H1 (cell line): ENCODE results near the gene ALDH1A3. TPM values are rescaled to one million over a fixed set of nuclear protein-coding genes. Genes with fewer than 3 reads are reported as not detected.

ENCODE experiments used
- CTCF ChIA-PET: fragments of 300-600 bp; sonication (Branson Sonifier 250); formaldehyde crosslinking; loops from one replicate; lab custom pipeline; 2021; ENCODE audit not compliant: partially characterized antibody; lab: Charles Lee
- POLR2A ChIA-PET: fragments of 300-600 bp; sonication (Branson Sonifier 250); formaldehyde crosslinking; loops from one replicate; lab custom pipeline; 2021; ENCODE audit warnings: inconsistent platforms; ENCODE audit not compliant: partially characterized antibody; lab: Charles Lee
- DNase-seq, 2 experiments: peaks; one replicate each; pipeline versions ENCODE4 v3.0.0 to v3.0.0-alpha.2; 2010 to 2022; ENCODE audit warnings: low spot score in 2 of 2, low read depth in 1 of 2, mixed read lengths in 1 of 2
- FAIRE-seq: peaks from 2 replicates; lab custom pipeline; 2011; peaks lifted over from hg19 to GRCh38; lab: Jason Lieb, UNC
- H2AFZ ChIP-seq: 2 replicates; pipeline ENCODE4 v1.8.1; 2012; ENCODE audit warnings: low read length, inconsistent platforms
- H2AK5ac ChIP-seq: 2 replicates; pipeline ENCODE4 v1.6.1; 2013; ENCODE audit warnings: low read depth, low read length
- H2BK120ac ChIP-seq: replicated peaks from 2 replicates; pipeline ENCODE3; 2013; ENCODE audit warnings: low read depth, low read length, inconsistent platforms
- H2BK12ac ChIP-seq: 2 replicates; pipeline ENCODE4 v1.6.1; 2013; ENCODE audit warnings: low read depth, low read length
- H2BK15ac ChIP-seq: 2 replicates; pipeline ENCODE4 v1.6.1; 2013; ENCODE audit warnings: low read length
- H2BK20ac ChIP-seq: 2 replicates; pipeline ENCODE4 v1.6.1; 2013; ENCODE audit warnings: low read length
- H2BK5ac ChIP-seq: 2 replicates; pipeline ENCODE4 v1.6.1; 2013; ENCODE audit warnings: low read depth, low read length
- H3K14ac ChIP-seq: 2 replicates; pipeline ENCODE4 v1.6.1; 2013; ENCODE audit warnings: inconsistent platforms; ENCODE audit not compliant: insufficient read length
- H3K18ac ChIP-seq: 2 replicates; pipeline ENCODE4 v1.6.1; 2013; ENCODE audit warnings: low read length; ENCODE audit errors: extremely low read depth
- H3K23ac ChIP-seq: 2 replicates; pipeline ENCODE4 v1.6.1; 2013; ENCODE audit warnings: inconsistent platforms; ENCODE audit not compliant: insufficient read length
- H3K23me2 ChIP-seq: 2 replicates; pipeline ENCODE4 v1.6.1; 2013; ENCODE audit warnings: low read depth, low read length
- H3K27ac ChIP-seq: 2 replicates; pipeline ENCODE4 v1.6.1; 2011; ENCODE audit warnings: low read depth, low read length, inconsistent platforms
- H3K27me3 ChIP-seq, 4 experiments: replicated peaks in 1 of 4; 1 replicate in 1 of 4; 2 replicates in 3 of 4; pipeline versions ENCODE4 v1.6.1 to v1.8.1; 2011 to 2013; ENCODE audit warnings: low read length in 3 of 4, mild to moderate bottlenecking in 3 of 4, inconsistent platforms in 2 of 4, mixed read lengths in 2 of 4, moderate library complexity in 1 of 4; ENCODE audit not compliant: control insufficient read depth in 3 of 4, insufficient read depth in 3 of 4; ENCODE audit errors: extremely low read depth in 1 of 4
- H3K36me3 ChIP-seq, 4 experiments: 2 replicates each; pipeline versions ENCODE4 v1.6.1 to v1.8.1; 2011 to 2013; ENCODE audit warnings: mild to moderate bottlenecking in 4 of 4, low read length in 3 of 4, moderate library complexity in 2 of 4, control low read depth in 1 of 4, inconsistent platforms in 1 of 4; ENCODE audit not compliant: insufficient read depth in 4 of 4, control insufficient read depth in 2 of 4
- H3K4ac ChIP-seq: replicated peaks from 2 replicates; pipeline ENCODE3; 2013; ENCODE audit warnings: low read length, low read depth, mixed read lengths, inconsistent platforms; ENCODE audit not compliant: insufficient read length
- H3K4me1 ChIP-seq, 4 experiments: replicated peaks in 1 of 4; 1 replicate in 1 of 4; 2 replicates in 3 of 4; pipeline versions ENCODE4 v1.6.1 to v1.8.1; 2011 to 2013; ENCODE audit warnings: low read length in 3 of 4, inconsistent platforms in 2 of 4, mixed read lengths in 1 of 4; ENCODE audit not compliant: insufficient read depth in 4 of 4, control insufficient read depth in 3 of 4
- H3K4me2 ChIP-seq, 2 experiments: 2 replicates each; pipeline versions ENCODE4 v1.6.1 to v1.8.1; 2011 to 2013; ENCODE audit warnings: low read depth in 2 of 2, low read length in 2 of 2, control low read depth in 1 of 2, inconsistent platforms in 1 of 2, mild to moderate bottlenecking in 1 of 2; ENCODE audit not compliant: insufficient read depth in 1 of 2
- H3K4me3 ChIP-seq, 4 experiments: fragments of 200-600, 300-600 bp in 1 of 4; sonication (generic), shearing (Covaris generic), sonication (Bioruptor Twin) in 1 of 4; 2 replicates each; pipeline versions ENCODE4 v1.5.1 to v1.8.1; 2011 to 2016; ENCODE audit warnings: low read length in 4 of 4, low read depth in 3 of 4, control low read depth in 2 of 4, inconsistent platforms in 2 of 4, mild to moderate bottlenecking in 2 of 4, mixed read lengths in 1 of 4, moderate library complexity in 1 of 4; ENCODE audit not compliant: insufficient read depth in 2 of 4; ENCODE audit errors: extremely low read depth in 1 of 4
- H3K56ac ChIP-seq: replicated peaks from 2 replicates; pipeline ENCODE3; 2013; ENCODE audit warnings: low read depth, mild to moderate bottlenecking, mixed read lengths, low read length, inconsistent platforms; ENCODE audit not compliant: insufficient read length
- H3K79me1 ChIP-seq: 2 replicates; pipeline ENCODE4 v1.6.1; 2013; ENCODE audit warnings: low read depth, low read length, control low read depth
- H3K79me2 ChIP-seq, 2 experiments: 2 replicates each; pipeline versions ENCODE4 v1.6.1 to v1.8.1; 2012 to 2013; ENCODE audit warnings: low read length in 2 of 2, mild to moderate bottlenecking in 2 of 2, inconsistent platforms in 1 of 2; ENCODE audit not compliant: insufficient read depth in 2 of 2, control insufficient read depth in 1 of 2
- H3K9ac ChIP-seq, 4 experiments: replicated peaks in 1 of 4; 1 replicate in 1 of 4; 2 replicates in 3 of 4; pipeline versions ENCODE4 v1.6.1 to v1.8.1; 2011 to 2013; ENCODE audit warnings: low read depth in 3 of 4, low read length in 3 of 4, control low read depth in 2 of 4, mild to moderate bottlenecking in 2 of 4, moderate library complexity in 2 of 4, inconsistent platforms in 1 of 4; ENCODE audit errors: extremely low read depth in 1 of 4
- H3K9me3 ChIP-seq, 2 experiments: 2 replicates each; pipeline versions ENCODE4 v1.6.1 to v1.8.1; 2012 to 2013; ENCODE audit warnings: mild to moderate bottlenecking in 2 of 2, moderate library complexity in 2 of 2, control low read depth in 1 of 2, inconsistent platforms in 1 of 2, low read depth in 1 of 2, low read length in 1 of 2, mixed read lengths in 1 of 2; ENCODE audit not compliant: insufficient read depth in 2 of 2
- H4K20me1 ChIP-seq, 2 experiments: replicated peaks in 1 of 2; 2 replicates each; pipeline versions ENCODE3 to v1.8.1; 2011 to 2013; ENCODE audit warnings: inconsistent platforms in 2 of 2, low read length in 2 of 2, mild to moderate bottlenecking in 1 of 2; ENCODE audit not compliant: insufficient read depth in 2 of 2, control insufficient read depth in 1 of 2
- H4K5ac ChIP-seq: 2 replicates; pipeline ENCODE4 v1.6.1; 2013; ENCODE audit warnings: low read length, low read depth, mixed read lengths, inconsistent platforms; ENCODE audit not compliant: insufficient read length
- H4K8ac ChIP-seq: 2 replicates; pipeline ENCODE4 v1.8.0; 2013; ENCODE audit warnings: mild to moderate bottlenecking, moderate library complexity, low read length, inconsistent platforms; ENCODE audit not compliant: insufficient read depth; ENCODE audit errors: extremely low read depth
- H4K91ac ChIP-seq: replicated peaks from 2 replicates; pipeline ENCODE3; 2013; ENCODE audit warnings: low read length, mixed read lengths, inconsistent platforms; ENCODE audit not compliant: insufficient read length
- ATF3 ChIP-seq: IDR thresholded peaks from 2 replicates; pipeline ENCODE4 v1.6.1; 2011; ENCODE audit warnings: low read depth, mild to moderate bottlenecking, low read length; ENCODE audit not compliant: insufficient read depth
- BACH1 ChIP-seq: IDR thresholded peaks from 2 replicates; pipeline ENCODE4 v1.6.1; 2012; ENCODE audit warnings: low read length, improper control_type of control experiment
- BCL11A ChIP-seq, 2 experiments: IDR thresholded peaks; one replicate each; pipeline ENCODE4 v1.6.1; 2011; ENCODE audit warnings: low read depth in 2 of 2, low read length in 2 of 2, mild to moderate bottlenecking in 2 of 2
- CHD2 ChIP-seq: IDR thresholded peaks from 2 replicates; pipeline ENCODE4 v1.6.1; 2012; ENCODE audit warnings: low read length, improper control_type of control experiment
- CREB1 ChIP-seq: IDR thresholded peaks from 2 replicates; pipeline ENCODE4 v1.6.1; 2012; ENCODE audit warnings: inconsistent platforms
- FOSL1 ChIP-seq: IDR thresholded peaks from 2 replicates; pipeline ENCODE4 v1.6.1; 2011; ENCODE audit warnings: mild to moderate bottlenecking, low read depth, low read length, moderate library complexity; ENCODE audit not compliant: insufficient read depth
- NRF1 ChIP-seq: IDR thresholded peaks from 2 replicates; pipeline ENCODE4 v1.6.1; 2011; ENCODE audit warnings: mild to moderate bottlenecking, low read depth, low read length, improper control_type of control experiment
- POLR2A ChIP-seq, 2 experiments: IDR thresholded peaks; 1 replicate in 1 of 2; 2 replicates in 1 of 2; pipeline ENCODE4 v1.6.1; 2011; ENCODE audit warnings: low read depth in 2 of 2, low read length in 2 of 2, mild to moderate bottlenecking in 2 of 2; ENCODE audit errors: control extremely low read depth in 1 of 2
- SP2 ChIP-seq: IDR thresholded peaks from 2 replicates; pipeline ENCODE4 v1.6.1; 2012; ENCODE audit warnings: mild to moderate bottlenecking, low read length, inconsistent platforms
- TBP ChIP-seq: IDR thresholded peaks from 2 replicates; pipeline ENCODE4 v1.6.1; 2011; ENCODE audit warnings: low read depth, low read length, improper control_type of control experiment
- WGBS, 2 experiments: shearing (Covaris generic) in 1 of 2; methylation state at CpG; one replicate each; pipeline versions ENCODE4 v1.1.6 to v1.1.7; 2013 to 2015; ENCODE audit warnings: low lambda C conversion rate in 2 of 2, mixed read lengths in 2 of 2, inconsistent platforms in 1 of 2, low coverage in 1 of 2, missing lambda C conversion rate in 1 of 2; ENCODE audit not compliant: insufficient replicate concordance in 2 of 2, insufficient coverage in 1 of 2, insufficient read length in 1 of 2; ENCODE audit errors: extremely low coverage in 1 of 2, missing lambda C conversion rate in 1 of 2; 5-methylcytosine and 5-hydroxymethylcytosine counted together
- polyA plus RNA-seq, 7 experiments: library from polyadenylated mRNA; depleted of rRNA in 3 of 7; stranded (reverse) in 5 of 7; unstranded in 2 of 7; fragments of >200 nt in 5 of 7; fragments of 200-250 nt in 2 of 7; gene quantifications; 1 replicate in 5 of 7; 2 replicates in 1 of 7; 4 replicates in 1 of 7; pipeline versions ENCODE4 v1.2.1 to v1.2.3, GENCODE V29; 2011 to 2013; ENCODE audit warnings: missing spikeins in 2 of 7, mixed read lengths in 2 of 7
- total RNA-seq: library from RNA; stranded (reverse); fragmentation: NEBNext Ultra II Directional; extraction: Animal tissue kit (Norgen Biotek cat#: 25700); gene quantifications from 2 replicates; pipeline ENCODE4 v1.2.1, GENCODE V29; 2021

Gene ALDH1A3
- total and polyA plus RNA-seq, 2 of the 8 experiments (the other 6 are each of a cell fraction or from before 2014, with no cell fraction given) = 2.2 to 5.5 TPM

GRCh38 chr15:100878130-100878529 is 1.5 kb upstream of the ALDH1A3 start:
- no peak overlapping the region for H2BK20ac ChIP-seq
- H2BK15ac ChIP-seq = no peak overlapping the region
- H3K23me2 ChIP-seq = peaks cover 12% of the 10 kb centered on the region; the same call in 1 of the 2 replicates
- peaks cover 16 to 52% (median 48%) of the 10 kb centered on the region in 4 experiments for H3K27me3 ChIP-seq
- TF ChIP-seq BCL11A (IDR thresholded peaks at IDR 0.05; ENCODE audit: low read depth in 2 of 2, low read length in 2 of 2) (no peak), SP2 (no peak), CHD2 (no peak), NRF1 (no peak), CREB1 (no peak), ATF3 (no peak), BACH1 (no peak), TBP (no peak), FOSL1 (no peak), POLR2A (IDR thresholded peaks at IDR 0.05; ENCODE audit: control extremely low read depth in 1 of 2, low read depth in 2 of 2, low read length in 2 of 2) (no peak)
- no peak overlapping the region for H2AFZ ChIP-seq
- H3K36me3 ChIP-seq = no peaks in the 10 kb centered on the region; a peak in 1 of 8 replicates
- no peak overlapping the region for H3K56ac ChIP-seq
- H3K14ac ChIP-seq = no peak overlapping the region
- H3K9ac ChIP-seq = no peak overlapping the region
- H2BK5ac ChIP-seq = 0 out of 2 replicates have a peak overlapping the region, but pooled peaks have one; percentile 2
- H4K20me1 ChIP-seq = no peaks in the 10 kb centered on the region
- peaks cover 0 to 13% (median 8%) of the 10 kb centered on the region in 4 experiments; a peak in 5 of 7 replicates for H3K4me1 ChIP-seq
- H4K8ac ChIP-seq = no peak overlapping the region
- H2BK120ac ChIP-seq = no peak overlapping the region
- FAIRE-seq = no peak
- no peaks in the 10 kb centered on the region for H3K79me1 ChIP-seq
- H3K18ac ChIP-seq = no peak overlapping the region; the same call in 1 of the 2 replicates
- DNase-seq = no peak
- no peak overlapping the region for H3K27ac ChIP-seq
- H2AK5ac ChIP-seq = no peak overlapping the region
- no peak overlapping the region for H4K5ac ChIP-seq
- H3K23ac ChIP-seq = no peak overlapping the region
- H4K91ac ChIP-seq = no peak overlapping the region
- ChIA-PET POLR2A (interaction anchor here (1.1 kb wide), 1 partner anchor 187 kb away, joined by 3 read pairs; no protein-coding TSS in a partner anchor), CTCF (interaction anchor here (0.9 to 5.3 kb wide), 15 partner anchors 10 to 539 kb away, joined by 3 to 34 read pairs (median 5); partner anchors contain the start of gene LRRK1)
- no peak overlapping the region for H3K4ac ChIP-seq
- 86% methylated on average over 11 of the region's 11 CpGs; no CpG with 5 or more reads in 1 of the 2 experiments for WGBS, 2 experiments
- H3K4me3 ChIP-seq = peak overlapping the region in 1 of 4 experiments; percentile 59; a peak in 1 of 8 replicates
- peak overlapping the region in 1 of 2 experiments; percentile 79; a peak in 3 of 4 replicates for H3K4me2 ChIP-seq
- H3K9me3 ChIP-seq = no peaks in the 10 kb centered on the region
- 0 out of 2 replicates have a peak overlapping the region, but pooled peaks have one; percentile 12 for H2BK12ac ChIP-seq
- no peaks in the 10 kb centered on the region for H3K79me2 ChIP-seq
